AG09309 (cell line): ENCODE measurements around the gene AFM.

ENCODE experiments used
- DNase-seq: peaks from one replicate; pipeline ENCODE4 v3.0.0-alpha.2; 2010; ENCODE audit warnings: low read depth
- H3K4me3 ChIP-seq: 2 replicates; pipeline ENCODE4 v1.5.1; 2011; ENCODE audit warnings: mild to moderate bottlenecking, low read depth, low read length, moderate library complexity; ENCODE audit not compliant: control insufficient read depth
- TF ChIP-seq, protein P1 (sequence below): IDR thresholded peaks from 2 replicates; pipeline ENCODE4 v1.5.1; 2011; ENCODE audit warnings: mild to moderate bottlenecking, low read depth, low read length, inconsistent platforms; ENCODE audit not compliant: insufficient read depth, control insufficient read depth; ENCODE audit errors: missing control alignments

The AFM gene, protein sequence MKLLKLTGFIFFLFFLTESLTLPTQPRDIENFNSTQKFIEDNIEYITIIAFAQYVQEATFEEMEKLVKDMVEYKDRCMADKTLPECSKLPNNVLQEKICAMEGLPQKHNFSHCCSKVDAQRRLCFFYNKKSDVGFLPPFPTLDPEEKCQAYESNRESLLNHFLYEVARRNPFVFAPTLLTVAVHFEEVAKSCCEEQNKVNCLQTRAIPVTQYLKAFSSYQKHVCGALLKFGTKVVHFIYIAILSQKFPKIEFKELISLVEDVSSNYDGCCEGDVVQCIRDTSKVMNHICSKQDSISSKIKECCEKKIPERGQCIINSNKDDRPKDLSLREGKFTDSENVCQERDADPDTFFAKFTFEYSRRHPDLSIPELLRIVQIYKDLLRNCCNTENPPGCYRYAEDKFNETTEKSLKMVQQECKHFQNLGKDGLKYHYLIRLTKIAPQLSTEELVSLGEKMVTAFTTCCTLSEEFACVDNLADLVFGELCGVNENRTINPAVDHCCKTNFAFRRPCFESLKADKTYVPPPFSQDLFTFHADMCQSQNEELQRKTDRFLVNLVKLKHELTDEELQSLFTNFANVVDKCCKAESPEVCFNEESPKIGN

DNA sequence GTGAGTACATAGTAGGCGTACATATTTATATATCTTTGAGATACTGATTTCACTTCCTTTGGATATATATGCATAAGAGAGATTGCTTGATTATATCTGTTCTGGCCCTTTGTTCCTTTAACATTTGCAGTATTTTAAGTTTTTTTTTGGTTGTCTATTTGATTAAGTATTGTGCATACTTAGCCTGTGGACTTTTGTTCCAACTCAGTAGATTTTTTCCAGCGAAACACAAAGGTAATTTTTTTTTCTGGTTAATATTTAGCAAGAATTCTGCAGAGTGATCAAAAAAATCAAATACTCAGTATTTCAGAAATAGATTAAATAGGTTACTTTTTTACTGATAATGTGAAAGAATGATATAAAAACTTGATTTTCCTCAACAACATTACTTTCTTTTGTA is at the start of gene AFM:
AFM (plus strand) TSS at position 388 of the 400 bp plus-strand sequence. CDS start 31 bp downstream, outside the sequence.
- TF ChIP-seq, protein P1, sequence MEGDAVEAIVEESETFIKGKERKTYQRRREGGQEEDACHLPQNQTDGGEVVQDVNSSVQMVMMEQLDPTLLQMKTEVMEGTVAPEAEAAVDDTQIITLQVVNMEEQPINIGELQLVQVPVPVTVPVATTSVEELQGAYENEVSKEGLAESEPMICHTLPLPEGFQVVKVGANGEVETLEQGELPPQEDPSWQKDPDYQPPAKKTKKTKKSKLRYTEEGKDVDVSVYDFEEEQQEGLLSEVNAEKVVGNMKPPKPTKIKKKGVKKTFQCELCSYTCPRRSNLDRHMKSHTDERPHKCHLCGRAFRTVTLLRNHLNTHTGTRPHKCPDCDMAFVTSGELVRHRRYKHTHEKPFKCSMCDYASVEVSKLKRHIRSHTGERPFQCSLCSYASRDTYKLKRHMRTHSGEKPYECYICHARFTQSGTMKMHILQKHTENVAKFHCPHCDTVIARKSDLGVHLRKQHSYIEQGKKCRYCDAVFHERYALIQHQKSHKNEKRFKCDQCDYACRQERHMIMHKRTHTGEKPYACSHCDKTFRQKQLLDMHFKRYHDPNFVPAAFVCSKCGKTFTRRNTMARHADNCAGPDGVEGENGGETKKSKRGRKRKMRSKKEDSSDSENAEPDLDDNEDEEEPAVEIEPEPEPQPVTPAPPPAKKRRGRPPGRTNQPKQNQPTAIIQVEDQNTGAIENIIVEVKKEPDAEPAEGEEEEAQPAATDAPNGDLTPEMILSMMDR: no peak
- H3K4me3 ChIP-seq: no peak within 1 kb of the TSS
- no peak for DNase-seq

DNA sequence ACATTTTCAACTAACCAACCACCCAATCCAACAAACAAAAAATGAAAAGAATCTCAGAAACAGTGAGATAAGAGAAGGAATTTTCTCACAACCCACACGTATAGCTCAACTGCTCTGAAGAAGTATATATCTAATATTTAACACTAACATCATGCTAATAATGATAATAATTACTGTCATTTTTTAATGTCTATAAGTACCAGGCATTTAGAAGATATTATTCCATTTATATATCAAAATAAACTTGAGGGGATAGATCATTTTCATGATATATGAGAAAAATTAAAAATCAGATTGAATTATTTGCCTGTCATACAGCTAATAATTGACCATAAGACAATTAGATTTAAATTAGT is 49.8 kb upstream of the AFM start:
- no peak for DNase-seq
- no peak overlapping the region for H3K4me3 ChIP-seq
- TF ChIP-seq, protein P1: no peak

DNA sequence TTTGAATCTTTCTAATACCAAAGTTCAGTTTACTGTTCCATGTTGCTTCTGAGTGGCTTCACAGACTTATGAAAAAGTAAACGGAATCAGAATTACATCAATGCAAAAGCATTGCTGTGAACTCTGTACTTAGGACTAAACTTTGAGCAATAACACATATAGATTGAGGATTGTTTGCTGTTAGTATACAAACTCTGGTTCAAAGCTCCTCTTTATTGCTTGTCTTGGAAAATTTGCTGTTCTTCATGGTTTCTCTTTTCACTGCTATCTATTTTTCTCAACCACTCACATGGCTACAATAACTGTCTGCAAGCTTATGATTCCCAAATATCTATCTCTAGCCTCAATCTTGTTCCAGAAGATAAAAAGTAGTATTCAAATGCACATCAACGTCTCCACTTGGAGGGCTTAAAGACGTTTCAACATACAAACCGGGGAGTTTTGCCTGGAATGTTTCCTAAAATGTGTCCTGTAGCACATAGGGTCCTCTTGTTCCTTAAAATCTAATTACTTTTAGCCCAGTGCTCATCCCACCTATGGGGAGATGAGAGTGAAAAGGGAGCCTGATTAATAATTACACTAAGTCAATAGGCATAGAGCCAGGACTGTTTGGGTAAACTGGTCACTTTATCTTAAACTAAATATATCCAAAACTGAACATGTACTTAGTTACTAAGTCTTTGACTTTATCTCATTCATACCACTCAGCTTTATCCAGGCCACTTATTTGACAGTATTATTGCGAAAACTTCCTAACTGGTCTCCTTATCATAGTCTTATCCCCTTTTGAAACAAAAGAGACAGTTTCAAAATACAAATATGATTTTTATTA is 49.2 kb upstream of the AFM start:
- TF ChIP-seq, protein P1: no peak
- H3K4me3 ChIP-seq: no peak overlapping the region
- DNase-seq: no peak

GRCh38 chr4:73433140-73433539 is 48.4 kb upstream of the AFM start:
- no peak for DNase-seq
- no peak overlapping the region for H3K4me3 ChIP-seq
- TF ChIP-seq, protein P1: no peak

- no peak for DNase-seq
- no peak overlapping the region for H3K4me3 ChIP-seq
- TF ChIP-seq, protein P1: peak; percentile 43
These were observed 47.2 kb upstream of the AFM start for GRCh38 chr4:73434311-73434710.

- TF ChIP-seq, protein P1: no peak
- H3K4me3 ChIP-seq: no peak within 1 kb of the TSS
- no peak for DNase-seq
These were observed 45.6 kb upstream of the AFM start, which contains the start of gene AFP for GRCh38 chr4:73435984-73436383. TSS of gene AFP (plus strand) at chr4:73436221. CDS start at chr4:73436263, 42 bp downstream.
